Pancreas (tissue), 10 donors: ENCODE data around the gene RERE. TPM values are rescaled to one million over a fixed set of nuclear protein-coding genes. Genes with fewer than 3 reads are reported as not detected.

Experiments used
- ATAC-seq, 4 donors: fragments of 200-7000 bp; cut with Tn5 transposase; one replicate each; pipeline versions ENCODE4 v1.8.0 to v1.9.1; 2020; ENCODE audit warnings: mild to moderate bottlenecking in 4 of 4, moderate library complexity in 4 of 4
- DNase-seq, 6 donors: peaks; one replicate each; pipeline ENCODE4 v3.0.0-alpha.2; 2020
- FAIRE-seq: peaks from 2 replicates; lab custom pipeline; 2012; peaks lifted over from hg19 to GRCh38; lab: Jason Lieb, UNC
- H3K27ac ChIP-seq, 4 donors: fragments of 200-600 bp; sonication (generic); 1 replicate in 3 of 4; 2 replicates in 1 of 4; pipeline versions ENCODE4 v1.5.0 to v1.8.0; 2020
- H3K27me3 ChIP-seq, 4 donors: fragments of 200-600 bp; one replicate each; pipeline ENCODE4 v1.8.0; 2021
- H3K36me3 ChIP-seq, 3 donors: fragments of 200-600 bp; sonication (generic) in 1 of 3; one replicate each; pipeline versions ENCODE4 v1.5.0 to v1.8.0; 2020 to 2021
- H3K4me1 ChIP-seq, 3 donors: fragments of 200-600 bp; one replicate each; pipeline ENCODE4 v1.8.0; 2021
- H3K4me3 ChIP-seq, 4 donors: fragments of 200-600 bp; sonication (generic) in 2 of 4; one replicate each; pipeline versions ENCODE4 v1.5.0 to v1.8.0; 2020 to 2021
- H3K9me3 ChIP-seq, 4 donors: fragments of 200-600 bp; one replicate each; pipeline ENCODE4 v1.8.0; 2021
- WGBS, 2 donors: extraction: QIAGEN DNeasy Blood & Tissue Kit; methylation state at CpG; one replicate each; pipeline ENCODE4 v1.1.7; 2013; 5-methylcytosine and 5-hydroxymethylcytosine counted together
- intact Hi-C, 3 donors: fragments of 100-400 bp; cut with DNase I; formaldehyde crosslinking; loops; one replicate each; pipeline versions ENCODE4 v1.11.1 to v1.14.2; 2022
- polyA plus RNA-seq, 2 donors: library from polyadenylated mRNA; stranded (reverse); fragments of 200-250 nt; gene quantifications; one replicate each; pipeline ENCODE4 v1.2.3, GENCODE V29; 2013
- total RNA-seq, 6 donors: library from RNA; stranded (reverse); fragmentation: NEBNext Ultra II Directional in 4 of 6; extraction: Animal tissue kit (Norgen Biotek cat#: 25700) in 4 of 6; gene quantifications; one replicate each; pipeline versions ENCODE4 v1.2.1 to v1.2.4, GENCODE V29; 2021 to 2023
- TF ChIP-seq, protein P1 (sequence below), 4 donors: fragments of 200-600 bp; sonication (generic) in 3 of 4; IDR thresholded peaks; one replicate each; pipeline versions ENCODE4 v1.5.0 to v1.8.0; 2021; ENCODE audit warnings: antibody characterized with exemption in 4 of 4
- donor health status: healthy with polysubstance abuse.
- donor health status: DM: no; HTN: no; CAD: no; lungs with moderate emphysema.
- donor health status: DM: no; HTN: no; CAD: no.
- donor health status: control.
- donor health status: control.
- donor health status: Bipolar disorder and iron deficiency.
- donor health status: DM: yes; HTN: yes; CAD: no.
- donor health status: DM: no; HTN: no; CAD: no.
- donor health status: DM: no; HTN: no; CAD: no.
- donor health status: DM: yes; HTN: yes; CAD: no.

The RERE gene
- total and polyA plus RNA-seq, 8 donors, result 27.0 to 76.7 (median 50.7) TPM

DNA sequence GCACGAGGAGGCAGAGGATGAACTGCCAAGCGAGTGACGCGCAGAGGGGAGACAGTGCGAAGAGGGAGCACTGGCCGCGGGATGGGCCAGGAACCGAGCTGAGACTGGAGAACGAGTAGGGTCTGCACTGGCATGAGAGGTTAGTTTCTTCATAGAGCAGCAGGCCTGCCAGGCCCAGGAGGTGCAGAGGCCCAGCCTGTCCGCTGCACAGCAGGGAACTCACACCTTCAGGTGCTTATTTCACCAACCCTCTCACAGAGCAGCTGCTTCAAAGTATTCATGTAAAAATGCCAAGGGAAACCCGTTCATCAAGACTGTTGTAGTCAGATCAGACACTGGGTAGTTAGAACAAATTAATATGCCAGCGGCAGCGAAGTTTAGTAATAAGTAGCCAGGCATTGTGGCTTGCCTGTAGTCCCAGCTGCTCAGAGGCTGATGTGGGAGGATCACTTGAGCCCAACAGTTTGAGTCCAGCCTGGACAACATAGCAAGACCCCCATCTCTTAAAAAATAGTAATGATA is 355.0 kb downstream of the RERE start:
- ATAC-seq (peak in 3 of 4 donors; percentile 16 to 39 (median 27)), DNase-seq (no peak), FAIRE-seq (no peak)
- Histone ChIP-seq H3K27me3 (no peaks in the 10 kb centered on the region), H3K4me1 (peaks cover 11 to 30% (median 26%) of the 10 kb centered on the region in 3 donors), H3K4me3 (no peak overlapping the region), H3K27ac (peak overlapping the region in 3 of 4 donors; percentile 6 to 70 (median 30)), H3K36me3 (no peaks in the 10 kb centered on the region), H3K9me3 (no peaks in the 10 kb centered on the region)
- intact Hi-C loops, result no loop called here
- 82 to 83% methylated on average over 13 of the region's 13 CpGs for WGBS, 2 donors
- TF ChIP-seq, protein P1, sequence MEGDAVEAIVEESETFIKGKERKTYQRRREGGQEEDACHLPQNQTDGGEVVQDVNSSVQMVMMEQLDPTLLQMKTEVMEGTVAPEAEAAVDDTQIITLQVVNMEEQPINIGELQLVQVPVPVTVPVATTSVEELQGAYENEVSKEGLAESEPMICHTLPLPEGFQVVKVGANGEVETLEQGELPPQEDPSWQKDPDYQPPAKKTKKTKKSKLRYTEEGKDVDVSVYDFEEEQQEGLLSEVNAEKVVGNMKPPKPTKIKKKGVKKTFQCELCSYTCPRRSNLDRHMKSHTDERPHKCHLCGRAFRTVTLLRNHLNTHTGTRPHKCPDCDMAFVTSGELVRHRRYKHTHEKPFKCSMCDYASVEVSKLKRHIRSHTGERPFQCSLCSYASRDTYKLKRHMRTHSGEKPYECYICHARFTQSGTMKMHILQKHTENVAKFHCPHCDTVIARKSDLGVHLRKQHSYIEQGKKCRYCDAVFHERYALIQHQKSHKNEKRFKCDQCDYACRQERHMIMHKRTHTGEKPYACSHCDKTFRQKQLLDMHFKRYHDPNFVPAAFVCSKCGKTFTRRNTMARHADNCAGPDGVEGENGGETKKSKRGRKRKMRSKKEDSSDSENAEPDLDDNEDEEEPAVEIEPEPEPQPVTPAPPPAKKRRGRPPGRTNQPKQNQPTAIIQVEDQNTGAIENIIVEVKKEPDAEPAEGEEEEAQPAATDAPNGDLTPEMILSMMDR (IDR thresholded peaks at IDR 0.05), result no peak

DNA sequence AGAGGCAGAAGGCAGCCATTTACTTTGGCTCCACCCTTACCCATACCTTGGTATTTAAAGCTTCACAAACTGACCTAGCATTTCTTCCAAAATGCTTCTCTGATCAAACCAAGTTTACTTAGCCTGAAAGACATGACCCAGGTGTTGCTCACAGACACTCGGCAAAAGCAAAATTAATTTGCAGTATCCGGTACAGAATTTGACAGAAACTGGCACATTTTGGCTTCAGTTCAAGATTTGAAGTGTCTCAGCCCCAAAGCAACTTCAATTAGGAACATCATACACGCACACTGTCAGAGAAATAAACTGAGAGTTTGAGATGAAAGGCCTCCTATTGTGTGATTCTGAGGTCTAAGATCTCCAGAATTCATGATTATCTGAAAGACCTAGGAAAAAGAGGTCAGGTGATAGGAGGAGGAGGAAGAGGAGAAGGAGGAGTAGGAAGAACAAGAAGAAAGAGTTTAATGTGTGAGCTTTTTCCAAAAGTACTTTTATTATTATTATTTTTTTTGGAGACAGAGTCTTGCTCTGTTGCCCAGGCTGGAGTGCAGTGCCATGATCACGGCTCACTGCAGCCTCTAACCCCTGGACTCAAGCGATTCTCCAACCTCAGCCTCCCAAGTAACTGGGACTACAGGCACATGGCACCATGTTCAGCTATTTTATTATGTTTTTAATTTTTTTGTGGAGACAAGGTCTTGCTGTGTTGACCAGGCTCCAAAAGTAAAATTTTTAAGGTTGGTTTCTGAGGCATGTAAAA is 355.9 kb downstream of the RERE start:
- no peak for FAIRE-seq
- no peak overlapping the region for H3K27ac ChIP-seq
- DNase-seq, result no peak
- TF ChIP-seq, protein P1 (IDR thresholded peaks at IDR 0.05), result no peak
- intact Hi-C loops, result no loop called here
- H3K4me1 ChIP-seq, result peaks cover 8 to 35% (median 20%) of the 10 kb centered on the region in 3 donors
- H3K4me3 ChIP-seq, result no peak overlapping the region
- no peaks in the 10 kb centered on the region for H3K27me3 ChIP-seq
- ATAC-seq, result no peak
- H3K9me3 ChIP-seq, result no peaks in the 10 kb centered on the region
- WGBS, 2 donors, result 64 to 68% methylated on average over 5 of the region's 5 CpGs
- H3K36me3 ChIP-seq, result no peaks in the 10 kb centered on the region

DNA sequence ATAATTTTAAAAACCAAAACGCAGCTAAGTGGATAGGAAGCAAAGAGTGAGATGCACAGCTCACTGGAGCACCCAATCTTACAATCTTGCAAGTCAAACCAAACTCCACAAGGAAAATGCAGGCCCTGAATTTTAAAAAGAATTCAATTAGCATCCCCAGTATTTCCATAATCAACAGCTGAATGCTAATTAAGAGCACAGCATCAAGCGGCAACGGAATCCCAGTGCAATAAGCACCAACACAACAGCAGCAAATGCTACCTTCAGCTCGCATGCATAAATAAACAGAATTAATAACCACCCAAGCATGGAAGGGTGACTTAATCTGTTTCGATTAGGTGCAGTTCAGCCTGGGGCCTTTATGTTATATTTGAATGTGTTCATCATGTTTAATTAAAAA is 356.7 kb downstream of the RERE start:
- ATAC-seq (no peak), DNase-seq (no peak), FAIRE-seq (no peak)
- TF ChIP-seq, protein P1 (IDR thresholded peaks at IDR 0.05), result no peak
- intact Hi-C loops, result no loop called here
- 77 to 84% methylated on average over 5 of the region's 5 CpGs for WGBS, 2 donors
- Histone ChIP-seq H3K36me3 (no peaks in the 10 kb centered on the region), H3K4me3 (no peak overlapping the region), H3K27ac (no peak overlapping the region), H3K27me3 (no peaks in the 10 kb centered on the region), H3K4me1 (peaks cover 8 to 35% (median 20%) of the 10 kb centered on the region in 3 donors), H3K9me3 (no peaks in the 10 kb centered on the region)

DNA sequence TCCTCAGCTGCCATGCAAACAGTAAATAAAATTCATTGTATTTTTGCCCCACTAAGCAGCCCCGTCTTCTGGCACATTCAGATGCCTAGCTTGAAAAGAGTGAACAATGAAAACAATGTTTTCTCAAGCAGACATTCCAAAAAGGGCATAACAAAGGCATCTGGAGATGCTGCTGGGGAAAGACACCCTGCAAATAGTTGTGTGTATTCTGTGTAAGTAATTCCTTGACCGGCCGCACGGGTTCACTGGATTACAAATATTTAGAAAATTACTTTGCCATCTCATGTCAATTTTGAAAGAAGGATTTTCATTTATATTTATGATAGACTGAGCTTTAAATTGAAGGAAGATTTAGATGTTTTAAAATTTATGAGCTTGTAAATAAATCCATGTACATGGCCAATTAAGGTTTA is 357.3 kb downstream of the RERE start:
- FAIRE-seq (no peak), DNase-seq (no peak), ATAC-seq (no peak)
- TF ChIP-seq, protein P1 (IDR thresholded peaks at IDR 0.05), result no peak
- no peaks in the 10 kb centered on the region for H3K36me3 ChIP-seq
- H3K27me3 ChIP-seq, result no peaks in the 10 kb centered on the region
- intact Hi-C loops, result no loop called here
- no peak overlapping the region for H3K27ac ChIP-seq
- H3K4me1 ChIP-seq, result peaks cover 8 to 35% (median 20%) of the 10 kb centered on the region in 3 donors
- no peaks in the 10 kb centered on the region for H3K9me3 ChIP-seq
- no peak overlapping the region for H3K4me3 ChIP-seq
- 89 to 91% methylated on average over 4 of the region's 4 CpGs for WGBS, 2 donors

DNA sequence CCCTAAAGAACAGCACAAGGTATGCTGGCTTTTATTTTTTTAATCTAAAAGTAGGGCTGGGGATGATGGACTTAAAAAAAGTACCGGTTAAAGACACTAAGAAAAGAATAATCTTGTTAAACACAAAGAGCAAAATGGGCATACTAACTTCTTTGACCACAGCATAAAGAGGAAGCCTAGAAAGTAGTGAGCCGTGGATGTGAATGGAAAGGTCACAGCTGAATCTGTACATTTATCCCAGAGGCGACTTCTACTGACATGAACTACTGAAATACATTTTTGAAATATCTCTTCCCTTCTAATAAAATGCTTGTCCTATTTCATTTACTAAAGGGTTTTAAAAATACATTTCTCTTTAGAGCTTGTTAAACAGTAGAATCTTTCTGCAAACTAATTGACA is 358.8 kb downstream of the RERE start:
- no peak for ATAC-seq
- Histone ChIP-seq H3K36me3 (no peaks in the 10 kb centered on the region), H3K27me3 (no peaks in the 10 kb centered on the region), H3K9me3 (no peaks in the 10 kb centered on the region), H3K4me1 (peaks cover 8 to 25% (median 18%) of the 10 kb centered on the region in 3 donors), H3K27ac (no peak overlapping the region), H3K4me3 (no peak overlapping the region)
- 94 to 97% methylated on average over 3 of the region's 3 CpGs for WGBS, 2 donors
- intact Hi-C loops, result no loop called here
- TF ChIP-seq, protein P1 (IDR thresholded peaks at IDR 0.05), result no peak
- no peak for FAIRE-seq
- DNase-seq, result no peak
